GM19025 (cell line): ENCODE results near the gene UBASH3B.

Experiments used
- ATAC-seq: cut with Tn5 transposase; IDR thresholded peaks from one replicate; pipeline ENCODE4 v1.9.1; 2021; ENCODE audit warnings: mild to moderate bottlenecking, low read depth, moderate library complexity; ENCODE audit not compliant: unreplicated experiment

The UBASH3B gene

DNA sequence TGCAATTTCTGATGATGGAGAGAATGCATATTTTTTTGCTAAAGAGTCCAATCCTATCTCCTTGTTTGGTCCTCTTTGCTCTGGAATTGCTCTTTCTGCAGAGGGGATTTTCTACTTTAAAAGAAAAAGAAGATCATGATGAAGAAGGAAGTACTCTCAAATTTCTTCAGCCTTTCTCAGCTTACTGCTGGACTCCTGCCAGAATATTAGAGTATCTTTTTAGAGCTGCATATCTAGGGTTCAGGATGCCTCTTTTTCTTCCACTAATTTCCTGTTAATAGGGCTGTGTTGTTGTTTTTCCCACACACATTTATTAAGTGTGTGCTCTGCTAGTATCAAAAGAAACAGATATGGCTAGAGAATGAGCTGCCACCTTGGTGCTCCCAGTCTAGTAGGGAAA, 18.2 kb downstream of the UBASH3B start:
- ATAC-seq, result no peak

DNA sequence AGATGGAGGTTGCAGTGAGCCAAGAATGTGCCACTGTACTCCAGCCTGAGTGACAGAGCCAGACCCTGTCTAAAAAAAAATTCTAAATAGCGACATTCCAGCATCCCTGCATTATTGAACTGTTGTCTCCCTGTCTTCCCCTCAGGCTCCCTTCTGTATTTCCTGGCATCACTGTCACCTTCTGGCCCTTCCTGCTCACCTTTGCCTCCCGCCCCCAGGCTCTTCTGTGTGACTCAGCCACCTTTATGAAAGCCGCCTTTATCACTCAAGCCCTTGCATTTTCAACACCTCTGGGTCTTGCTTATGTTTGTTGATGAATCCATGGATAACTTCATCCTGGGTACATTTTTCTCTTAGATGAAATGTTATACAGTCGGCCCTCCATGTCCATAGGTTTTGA, 21.1 kb downstream of the UBASH3B start:
- no peak for ATAC-seq

DNA sequence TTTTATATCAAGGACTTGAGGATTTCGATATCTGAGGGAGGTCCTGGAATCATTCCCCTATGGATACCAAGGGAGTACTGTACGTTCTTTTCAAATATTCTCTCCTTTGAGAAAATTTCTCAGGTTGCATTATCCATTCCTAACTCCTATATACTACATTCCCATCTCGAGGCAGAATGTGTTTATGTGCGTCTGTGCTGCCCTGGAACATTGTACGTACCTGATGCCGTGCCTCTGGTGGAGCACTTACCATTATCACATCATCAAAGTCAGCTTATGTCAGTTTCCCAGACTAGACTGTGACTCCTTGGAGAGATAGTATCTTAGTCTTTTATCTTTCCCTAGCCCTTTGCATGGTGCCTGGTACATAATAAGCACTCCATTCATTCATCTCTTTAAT, 21.7 kb downstream of the UBASH3B start:
- no peak for ATAC-seq

DNA sequence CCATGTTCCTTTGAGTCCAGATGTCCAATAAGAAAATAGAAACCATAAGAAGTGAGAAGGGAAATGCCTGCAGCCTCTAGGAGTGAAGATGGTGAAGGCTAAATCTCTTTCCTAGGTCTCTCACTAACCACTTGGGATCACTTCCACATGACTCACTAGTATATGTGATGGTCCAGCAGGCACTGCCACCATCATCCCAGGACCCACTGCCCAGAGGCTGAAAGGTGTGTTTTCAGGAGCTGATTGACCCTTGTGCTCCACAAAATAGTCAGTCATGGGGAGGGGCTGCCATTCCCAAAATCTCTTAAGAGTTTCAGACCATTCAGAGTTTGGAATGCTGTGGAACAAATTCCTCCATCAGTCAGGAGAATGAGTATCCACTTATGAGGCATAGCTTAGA, 22.9 kb downstream of the UBASH3B start:
- ATAC-seq, result no peak

DNA sequence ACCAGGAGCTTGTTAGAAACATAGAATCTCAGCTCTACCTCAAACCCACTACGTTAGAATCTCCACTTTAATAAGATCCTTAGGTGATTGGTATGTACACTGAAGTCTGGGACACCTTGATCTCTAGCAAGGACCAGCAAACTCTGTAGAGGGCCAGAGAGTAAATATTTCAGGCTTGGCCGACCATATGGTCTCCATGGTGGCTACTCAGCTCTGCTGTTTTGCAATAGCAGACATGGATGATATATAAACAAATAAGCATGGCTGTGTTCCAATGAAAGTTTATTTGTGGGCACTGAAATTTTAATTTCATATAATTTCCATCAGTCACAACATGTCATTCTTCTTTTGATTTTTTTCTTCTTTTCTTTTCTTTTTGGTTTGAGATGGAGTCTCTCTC, 23.9 kb downstream of the UBASH3B start:
- no peak for ATAC-seq

DNA sequence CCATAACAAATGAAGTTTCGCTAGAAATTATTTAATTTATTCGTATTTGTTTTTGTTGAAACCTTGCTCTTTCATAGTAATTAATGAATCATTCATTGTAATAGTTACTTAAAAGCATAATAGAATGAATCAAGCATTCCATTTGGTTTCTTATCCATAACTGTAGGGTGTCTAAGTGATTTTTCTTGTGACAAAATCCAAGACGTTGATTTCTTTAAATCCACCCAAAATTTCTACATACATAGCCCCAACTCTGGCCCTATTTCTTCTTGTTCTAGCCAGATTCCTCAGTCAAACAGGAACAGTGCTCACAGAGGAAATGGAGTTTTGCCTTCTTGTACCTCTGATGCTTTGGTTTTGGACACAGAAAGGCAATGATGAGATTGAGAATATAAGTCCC, 25.5 kb downstream of the UBASH3B start:
- no peak for ATAC-seq

DNA sequence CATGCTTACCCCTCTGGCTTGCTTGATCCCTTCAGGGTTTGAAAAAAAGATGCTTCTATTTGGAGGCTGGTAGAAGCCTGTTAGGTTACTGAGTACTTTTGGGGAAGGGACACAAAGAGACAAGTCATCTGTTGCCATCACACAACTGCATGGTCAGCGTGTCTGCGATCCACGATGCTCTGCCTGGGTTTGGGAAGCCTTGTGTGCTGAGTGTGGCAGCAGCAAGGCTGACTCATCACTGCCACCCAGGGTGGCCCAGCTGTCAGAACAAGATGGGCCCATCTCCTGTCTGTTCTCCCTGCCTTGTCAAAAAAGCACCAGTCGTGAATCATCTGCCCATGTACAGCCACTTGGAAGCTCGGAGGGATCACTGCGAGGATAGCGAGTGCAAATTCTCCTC, 26.2 kb downstream of the UBASH3B start:
- no peak for ATAC-seq

DNA sequence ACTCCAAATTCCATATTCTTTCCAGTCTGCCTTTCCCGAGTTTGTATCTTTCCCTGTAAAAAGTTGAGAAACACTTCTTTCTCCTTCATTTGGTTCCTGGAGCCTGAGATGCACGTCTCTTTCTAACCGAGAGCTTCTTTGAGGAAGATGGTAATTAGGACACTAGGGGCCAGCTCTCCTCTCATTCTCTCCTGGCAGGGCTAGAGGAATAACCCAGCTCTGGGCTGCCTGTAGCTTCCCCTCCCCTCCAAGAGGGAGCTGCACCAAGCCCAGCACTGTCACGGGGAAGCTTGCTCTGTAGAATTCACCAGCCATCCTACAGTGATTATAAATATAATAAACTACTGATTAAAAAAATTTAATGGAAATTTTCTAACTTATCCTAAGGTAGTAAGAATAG, 26.9 kb downstream of the UBASH3B start:
- ATAC-seq, result no peak

DNA sequence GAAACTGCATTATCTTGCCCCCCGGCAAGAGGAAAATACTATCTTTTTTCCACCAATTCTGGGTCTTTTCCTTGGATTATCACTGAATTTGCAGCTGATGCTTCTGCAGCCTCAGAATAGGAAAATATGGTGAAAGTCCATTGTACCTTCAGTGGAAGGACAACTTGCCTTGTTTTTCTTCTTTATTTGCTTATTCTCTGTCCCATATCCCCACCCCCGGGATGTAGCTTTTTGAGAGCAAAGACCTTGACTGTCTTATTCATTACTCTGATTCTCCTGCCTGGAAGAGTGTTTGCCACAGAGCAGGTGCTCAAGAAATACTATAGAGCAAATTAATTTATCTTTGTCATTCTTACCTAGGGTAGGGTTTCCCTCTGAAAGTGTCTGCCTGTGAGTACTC, 29.5 kb downstream of the UBASH3B start:
- ATAC-seq, result no peak

DNA sequence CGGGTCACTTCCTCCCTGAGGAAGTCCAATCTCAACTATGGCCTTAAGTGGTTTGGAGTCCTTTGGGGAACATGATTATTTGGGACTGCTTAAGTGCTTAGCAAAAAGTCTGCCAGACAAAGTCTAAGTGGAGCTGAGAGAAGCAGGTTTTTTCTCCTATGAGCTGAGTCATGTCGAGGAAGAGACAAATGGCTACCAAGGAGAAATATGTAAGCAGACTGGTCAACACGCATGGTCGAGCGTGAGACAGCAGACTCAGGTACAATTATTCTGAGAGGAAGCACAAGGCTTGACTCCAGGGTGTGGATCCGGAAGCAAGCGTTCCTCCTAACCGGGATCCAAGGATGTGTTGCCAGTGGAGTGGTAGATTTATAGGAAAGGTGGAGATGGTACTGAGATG, 30.6 kb downstream of the UBASH3B start:
- no peak for ATAC-seq

DNA sequence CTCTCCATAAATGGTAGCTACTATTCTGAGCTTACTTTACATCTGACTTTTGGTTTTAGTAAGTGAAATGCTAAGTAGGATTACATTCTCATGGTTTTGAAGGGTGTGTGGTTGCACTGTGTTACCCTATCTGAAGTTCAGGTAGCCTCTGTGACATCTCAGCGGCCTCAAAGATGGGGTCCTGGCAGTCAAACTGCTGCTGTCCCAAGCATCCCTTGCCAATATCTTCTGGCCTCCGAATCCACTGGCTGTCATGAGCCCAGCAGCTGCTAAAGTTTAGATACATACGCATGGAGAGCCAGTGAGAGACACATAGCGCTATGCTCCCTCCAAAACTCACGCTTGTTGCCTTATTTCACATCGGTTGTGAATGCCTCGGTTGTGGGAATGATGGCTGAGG, 34.9 kb downstream of the UBASH3B start:
- no peak for ATAC-seq

DNA sequence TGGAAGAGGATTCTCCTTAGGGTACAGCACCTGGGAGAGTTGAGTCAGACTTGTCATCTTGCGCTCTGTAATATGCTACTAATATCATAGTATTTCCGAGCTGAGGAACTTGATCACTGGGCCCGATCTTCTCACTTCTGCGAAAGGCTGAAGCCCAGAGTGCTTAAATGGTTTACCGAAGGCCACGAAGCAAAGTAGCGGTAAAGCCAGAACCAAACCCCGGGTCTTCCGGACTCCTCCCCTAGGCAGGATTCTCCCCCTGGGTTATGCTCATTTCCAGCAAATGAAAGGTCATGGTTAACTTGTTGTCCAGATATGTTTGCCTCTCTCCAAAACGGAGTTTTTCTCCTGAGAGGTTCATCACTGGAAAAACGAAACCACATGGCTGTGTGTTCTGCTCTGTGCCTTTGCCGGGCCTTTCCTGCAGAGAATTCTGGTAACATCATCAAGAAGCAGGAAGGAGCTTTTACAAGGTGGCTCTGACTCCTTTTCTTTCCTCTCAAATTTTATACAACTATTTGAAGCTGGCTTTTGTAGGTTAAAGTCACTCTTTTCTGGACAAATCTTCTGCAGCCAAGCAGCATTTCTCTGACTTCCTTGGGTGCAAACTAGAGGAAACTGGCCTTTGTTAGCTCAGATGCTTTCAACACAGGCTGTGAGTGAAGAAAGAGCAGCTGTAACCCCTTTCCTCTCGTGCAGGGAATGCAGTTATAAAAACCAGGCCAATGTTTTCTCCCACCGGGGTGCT, 35.5 kb downstream of the UBASH3B start:
- no peak for ATAC-seq

DNA sequence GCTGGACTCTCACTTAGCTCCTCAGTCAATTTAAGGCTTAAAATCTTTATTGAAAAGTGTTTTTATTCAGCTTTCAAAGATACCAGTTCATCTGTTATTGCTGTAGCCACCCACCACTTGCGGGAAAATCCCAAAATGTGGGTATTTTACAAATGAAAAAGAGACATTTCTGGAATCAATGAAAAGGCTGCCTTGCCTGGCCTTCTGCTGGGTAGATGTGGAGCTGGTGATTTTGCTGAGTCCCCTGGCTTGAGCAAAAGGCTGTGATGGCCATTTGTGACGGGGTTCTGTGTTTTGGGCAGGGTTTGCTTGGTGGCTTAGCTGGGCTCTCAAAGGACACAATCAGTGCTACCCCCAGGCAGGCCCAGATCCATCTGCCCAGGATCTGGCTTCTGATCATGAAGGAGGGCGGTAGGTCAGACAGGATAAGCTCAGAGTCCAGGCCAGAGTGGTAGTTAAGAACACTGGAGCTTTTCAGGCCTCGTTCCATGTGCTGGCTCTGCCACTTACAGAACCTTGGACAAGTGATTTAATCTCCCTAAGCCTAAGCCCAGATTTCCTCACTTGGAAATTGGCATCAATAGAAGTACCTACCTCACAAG, 36.1 kb downstream of the UBASH3B start:
- ATAC-seq, result no peak

DNA sequence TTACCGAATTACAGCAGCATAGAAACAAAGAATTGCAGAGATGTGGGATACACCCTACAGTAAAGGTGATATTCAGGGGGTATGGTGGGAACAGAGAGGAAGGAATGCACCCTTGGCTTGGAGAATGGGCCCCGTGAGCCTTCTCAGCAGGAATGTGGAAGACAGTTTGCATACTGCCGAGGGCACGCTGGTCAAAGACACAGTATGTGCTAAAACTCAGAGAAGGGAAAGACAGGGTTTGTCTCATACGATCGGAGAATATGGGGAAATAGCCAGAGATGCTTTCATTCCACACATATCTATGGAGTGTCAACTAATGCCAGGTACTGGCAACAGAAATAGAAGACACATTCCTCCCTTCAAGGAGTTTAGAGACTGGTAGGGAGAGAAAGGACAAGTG, 36.9 kb downstream of the UBASH3B start:
- ATAC-seq, result no peak

DNA sequence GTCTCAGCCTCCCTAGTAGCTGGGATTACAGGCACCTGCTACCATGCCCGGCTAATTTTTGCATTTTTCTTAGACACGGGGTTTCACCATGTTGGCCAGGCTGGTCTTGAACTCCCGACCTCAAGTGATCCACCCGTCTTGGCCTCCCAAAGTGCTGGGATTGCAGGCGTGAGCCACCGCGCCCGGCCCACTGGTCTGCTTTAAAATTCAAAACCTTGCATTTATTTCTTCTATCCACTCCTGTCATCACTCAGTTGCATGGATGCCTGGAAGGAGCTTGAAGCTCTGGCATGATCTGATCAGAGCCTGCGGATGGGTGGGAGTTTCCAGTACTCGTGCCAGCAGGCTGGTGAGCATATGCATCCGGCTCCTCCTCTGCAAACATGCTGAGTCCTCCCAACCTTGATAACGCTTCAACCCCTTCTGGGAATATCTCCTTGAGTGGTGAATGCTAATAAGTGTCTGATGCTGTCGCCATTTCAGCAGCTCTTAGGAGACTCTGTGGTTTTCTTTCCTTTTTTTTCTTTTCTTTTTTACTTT, 39.6 kb downstream of the UBASH3B start:
- no peak for ATAC-seq

DNA sequence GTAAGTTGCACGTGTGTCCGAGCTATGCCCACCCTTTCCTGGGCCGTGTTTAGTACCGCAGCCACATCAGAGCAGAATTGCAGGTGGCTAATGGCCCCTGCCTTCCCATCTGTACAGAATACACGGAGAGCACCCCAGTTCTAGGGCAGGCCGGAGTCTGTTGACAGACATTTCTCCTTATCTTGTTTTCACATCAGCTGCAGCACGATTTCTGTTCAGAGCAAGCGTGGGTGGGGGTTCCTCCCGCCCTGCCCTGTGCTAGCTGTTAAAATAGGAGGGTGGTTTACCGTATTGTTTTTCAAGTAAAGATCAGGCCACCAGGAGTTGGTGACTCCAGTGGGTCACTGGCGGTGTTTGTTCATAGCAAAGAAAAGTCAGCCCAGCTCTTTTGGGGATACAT, 41.1 kb downstream of the UBASH3B start:
- no peak for ATAC-seq

DNA sequence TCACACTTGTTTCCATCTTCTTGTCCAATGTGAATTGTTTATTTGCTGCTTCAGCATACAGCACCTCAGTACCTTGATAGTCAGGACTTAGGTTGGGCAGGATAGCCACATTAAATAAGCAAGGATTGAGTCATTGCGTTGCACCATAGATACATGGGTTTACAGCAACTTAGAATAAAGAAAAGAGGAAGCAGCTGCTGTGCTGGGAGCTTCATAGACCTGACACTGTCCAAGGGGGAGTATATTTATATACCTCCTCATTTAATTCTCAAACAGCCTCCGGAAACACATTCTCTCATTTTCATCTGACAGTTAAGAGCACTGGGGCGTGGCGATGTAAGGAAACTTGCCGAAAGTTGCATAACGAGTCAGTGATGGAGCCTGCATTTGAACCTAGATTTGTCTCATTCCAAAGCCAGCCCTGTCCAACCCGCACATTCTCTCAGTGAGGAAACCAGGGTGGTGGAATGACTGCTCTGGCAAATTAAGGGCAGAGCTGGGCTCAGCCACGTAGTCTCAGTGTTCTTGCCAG, 42.2 kb downstream of the UBASH3B start:
- no peak for ATAC-seq

DNA sequence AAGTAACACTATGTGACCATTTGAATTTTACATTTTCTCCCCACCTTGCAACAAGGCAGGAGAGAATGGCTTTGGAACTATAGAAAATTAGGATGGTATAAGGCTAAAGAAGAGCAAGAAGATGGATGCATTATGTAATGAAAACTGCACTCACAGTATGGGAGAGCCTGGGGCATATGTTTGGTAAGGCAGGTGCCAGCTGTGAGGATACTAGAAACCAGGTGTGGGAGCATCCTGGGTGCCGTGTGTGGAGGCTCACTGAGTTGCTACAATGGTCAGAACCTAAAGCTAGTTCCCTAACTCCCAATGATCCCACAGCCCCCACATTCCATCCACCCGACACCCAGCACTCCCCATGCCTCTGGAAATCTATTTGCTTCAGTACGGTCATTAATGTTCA, 42.9 kb downstream of the UBASH3B start:
- no peak for ATAC-seq

DNA sequence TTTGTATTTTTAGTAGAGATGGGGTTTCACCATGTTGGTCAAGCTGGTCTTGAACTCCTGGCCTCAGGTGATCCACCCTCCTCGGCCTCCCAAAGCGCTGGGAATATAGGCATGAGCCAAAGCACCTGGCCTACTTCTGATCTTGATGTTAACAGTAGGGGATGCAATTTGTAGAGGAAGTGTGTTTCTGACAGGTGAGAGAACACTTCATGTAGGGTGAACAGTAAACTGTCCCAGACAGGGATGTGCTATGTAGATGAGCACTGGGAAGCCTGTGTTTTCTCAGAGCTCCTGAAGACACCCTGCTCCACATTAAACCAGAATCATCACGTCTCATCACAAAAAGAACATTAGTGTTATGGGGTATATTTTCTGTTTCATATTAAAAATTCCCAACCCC, 45.1 kb downstream of the UBASH3B start:
- ATAC-seq, result no peak

DNA sequence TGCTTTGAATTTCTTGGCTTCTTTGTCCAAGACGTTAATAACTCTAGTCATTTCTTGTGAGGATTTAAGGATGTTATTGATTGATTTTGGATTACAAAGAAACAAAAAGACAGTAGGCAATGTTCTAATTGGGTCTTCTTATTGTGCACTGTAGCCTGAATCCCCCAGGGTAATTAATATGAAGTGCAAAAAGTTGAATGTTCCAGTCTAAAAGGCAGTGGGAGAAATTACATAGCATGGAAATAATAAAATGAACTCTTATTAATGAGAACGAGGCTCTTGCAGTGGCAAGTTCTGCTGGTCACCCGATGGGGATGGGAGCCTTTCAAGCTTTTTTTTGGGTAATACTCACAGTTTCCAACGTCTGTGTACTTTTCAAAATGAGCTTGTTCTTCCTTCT, 45.6 kb downstream of the UBASH3B start:
- ATAC-seq, result no peak

DNA sequence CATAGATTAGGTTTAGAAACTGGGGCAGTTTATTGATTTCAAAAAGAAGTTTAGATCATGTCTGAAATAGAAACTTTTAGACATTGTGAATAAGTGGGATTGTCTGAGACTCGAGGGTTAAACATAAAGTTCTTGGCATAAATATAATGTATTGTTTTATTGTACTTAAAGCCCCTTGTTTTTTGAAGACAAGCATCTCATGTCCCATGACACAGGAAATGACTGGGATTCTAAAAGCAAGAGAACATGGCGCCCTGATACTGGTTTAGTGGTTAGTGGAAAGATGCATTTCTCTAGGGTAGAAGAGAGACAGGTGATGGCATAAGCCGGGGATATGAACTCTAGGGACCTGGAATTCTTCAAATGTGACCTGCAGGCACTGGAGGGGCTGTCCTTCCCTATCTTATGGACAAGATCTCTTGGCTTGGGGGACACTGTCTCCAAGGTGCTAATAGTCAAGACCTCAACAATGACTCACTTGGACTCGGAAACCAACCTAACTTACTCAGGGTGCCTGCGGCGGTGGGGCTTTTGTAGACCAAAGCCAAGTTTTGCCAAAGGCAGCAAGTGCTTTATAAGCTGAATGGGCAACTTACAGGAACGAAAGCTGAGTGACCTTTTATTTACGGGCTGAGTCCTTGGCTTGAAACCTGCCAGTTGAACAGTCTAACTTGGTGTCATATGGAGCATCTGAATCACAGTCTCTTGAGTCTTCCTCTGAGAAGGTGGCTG, 48.2 kb downstream of the UBASH3B start:
- no peak for ATAC-seq
